Middle frontal gyrus (tissue), 1 donor: ENCODE results near the gene FAM229A.
"Not testable (repeated sequence)": the region's sequence is repeated elsewhere in the genome, so short reads cannot be mapped to it uniquely, and the experiment has no call there.

Experiments
- DNase-seq: peaks from one replicate; pipeline ENCODE4 v3.0.0-alpha.2; 2015; ENCODE audit warnings: low spot score; ENCODE audit errors: extremely low spot score

FAM229A gene

DNA sequence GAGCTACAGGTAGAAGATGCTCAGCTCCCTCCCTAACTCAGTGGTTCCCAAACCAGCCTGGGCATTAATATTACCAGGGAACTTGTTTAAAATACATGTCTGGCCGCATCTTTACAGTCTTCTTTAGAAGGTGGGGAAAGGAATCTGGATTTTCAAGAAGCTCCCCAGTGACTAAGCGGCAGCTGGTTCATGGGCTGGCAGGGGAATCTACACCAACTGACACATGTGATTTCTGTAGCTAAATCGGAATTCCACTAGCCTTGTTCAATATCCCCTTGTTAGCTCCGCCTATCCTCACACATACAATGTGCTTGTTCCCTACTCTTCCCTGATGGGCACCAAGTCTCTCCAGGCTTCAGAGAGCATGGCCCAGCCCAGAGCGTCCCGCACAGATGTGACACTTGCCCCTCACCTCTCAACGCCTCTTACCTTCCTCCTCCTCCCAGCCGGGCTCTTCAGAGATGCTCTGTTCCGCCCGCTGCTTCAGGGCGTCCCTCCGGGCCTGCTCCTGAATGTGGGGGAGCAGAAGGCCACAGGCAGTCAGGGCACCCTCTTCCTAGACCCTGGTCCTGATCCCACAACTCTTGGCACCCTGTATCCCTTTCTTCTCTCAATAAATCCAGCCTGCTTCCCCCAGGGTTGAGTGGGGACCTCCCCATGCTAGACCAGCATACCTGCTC lies 15.4 kb upstream of the FAM229A start:
- no peak for DNase-seq

DNA sequence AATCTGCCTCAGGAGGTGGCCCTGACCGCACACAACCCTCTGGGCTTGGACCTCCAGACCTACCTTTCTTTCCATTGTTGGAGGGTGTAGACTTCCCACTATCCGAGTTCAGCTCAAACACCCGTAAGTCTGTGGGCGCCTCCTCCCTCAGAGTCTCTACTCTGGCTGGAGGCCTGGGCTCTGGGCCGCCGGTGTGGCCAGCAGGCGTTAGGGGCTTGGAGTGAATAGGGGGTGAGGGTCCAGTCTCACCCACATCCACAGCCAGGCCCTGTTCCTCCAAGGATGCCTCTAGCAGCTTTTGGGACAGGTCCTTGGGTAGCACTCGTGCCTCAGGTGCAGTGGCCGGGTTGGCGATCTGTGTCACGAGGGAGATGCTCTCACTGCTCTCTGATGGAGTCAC lies 13.9 kb upstream of the FAM229A start:
- DNase-seq = no peak

DNA sequence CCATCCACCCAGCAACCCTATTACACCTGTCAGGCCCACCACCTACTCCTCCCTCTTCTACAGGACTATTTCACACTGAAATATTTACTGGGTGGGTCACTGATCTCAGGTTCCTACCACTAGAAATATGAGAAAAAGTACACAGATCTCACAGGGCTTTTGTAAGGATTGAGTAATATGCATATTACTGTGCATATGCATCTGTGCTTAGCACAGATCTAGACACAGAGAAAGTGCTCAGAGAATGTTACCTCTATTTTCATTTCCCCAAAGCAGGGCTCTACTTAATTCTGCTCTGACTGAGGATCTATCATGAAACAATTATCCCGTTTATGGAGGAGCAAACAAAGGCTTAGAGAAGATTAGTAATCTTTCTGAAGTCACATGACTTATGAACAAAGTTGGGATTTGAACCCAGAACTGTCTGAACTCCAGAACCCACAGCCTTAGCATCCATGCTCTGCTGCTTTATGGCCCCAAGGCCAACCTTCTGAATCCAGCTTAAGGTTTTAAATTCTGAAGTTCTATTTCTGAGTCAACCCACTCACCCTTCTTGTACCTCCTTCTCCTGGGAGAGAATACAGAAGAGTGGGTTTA lies 11.8 kb upstream of the FAM229A start:
- no peak for DNase-seq

DNA sequence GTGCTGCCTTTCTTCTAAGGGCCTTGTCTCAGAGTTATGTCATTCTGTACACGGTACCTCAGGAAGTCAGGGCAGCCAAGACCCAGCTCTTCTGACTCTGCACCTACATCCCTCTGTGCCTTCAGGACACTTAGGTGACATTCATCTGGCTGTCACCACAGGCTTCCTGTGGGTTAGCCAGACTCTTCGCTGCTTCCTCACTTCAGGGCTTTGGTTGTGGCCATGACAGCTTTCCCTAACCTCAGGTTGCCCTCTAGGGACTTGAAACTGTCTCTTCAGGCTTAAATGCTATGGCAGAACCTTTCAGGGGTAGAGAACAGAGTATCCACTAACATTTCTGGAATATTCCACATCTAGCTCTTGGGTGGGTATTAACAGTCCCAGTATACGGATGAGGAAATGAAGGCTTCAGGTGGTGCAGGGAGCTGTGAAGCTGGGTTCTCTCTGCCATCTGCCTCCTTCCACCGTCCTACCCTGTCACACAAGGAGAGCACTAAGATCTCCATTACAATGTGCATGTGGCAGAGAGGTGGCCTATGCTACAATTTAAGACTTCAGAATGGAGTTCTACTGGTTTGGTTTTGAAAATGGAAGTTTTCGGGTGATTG lies 10.0 kb upstream of the FAM229A start:
- DNase-seq = no peak

DNA sequence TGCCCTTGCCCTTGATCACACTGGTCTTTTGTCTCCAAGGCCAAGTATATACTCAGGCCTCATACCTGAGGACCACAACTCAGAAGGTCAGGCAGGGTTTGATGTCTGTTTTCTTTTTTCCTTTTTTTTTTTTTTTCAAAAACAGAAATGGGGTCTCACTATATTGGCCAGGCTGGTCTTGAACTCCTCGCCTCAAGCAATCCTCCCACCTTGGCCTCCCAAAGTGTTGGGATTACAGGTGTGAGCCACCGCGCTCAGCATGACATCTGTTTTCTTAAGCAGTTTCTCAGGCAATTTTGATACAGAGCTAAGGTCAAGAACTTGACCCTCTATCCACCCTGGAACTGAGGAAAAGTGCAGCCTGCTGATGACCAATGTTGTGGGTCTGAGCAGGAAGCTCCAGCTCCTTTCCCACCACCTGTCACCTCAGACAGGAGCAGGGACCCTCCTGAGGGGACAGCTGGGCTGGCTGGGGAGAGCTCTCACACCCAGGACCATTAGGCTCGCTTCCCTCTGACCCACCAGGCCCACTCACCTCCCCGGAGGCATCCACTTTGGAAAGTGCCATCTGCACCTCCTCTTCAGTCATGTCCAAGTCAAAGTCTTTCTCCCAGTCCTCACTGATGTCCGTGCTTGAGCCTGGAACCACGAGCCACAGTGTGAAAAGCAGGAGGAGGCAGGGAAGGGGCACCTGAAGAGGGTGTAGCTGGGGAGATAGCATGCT lies 5.8 kb upstream of the FAM229A start:
- no peak for DNase-seq

DNA sequence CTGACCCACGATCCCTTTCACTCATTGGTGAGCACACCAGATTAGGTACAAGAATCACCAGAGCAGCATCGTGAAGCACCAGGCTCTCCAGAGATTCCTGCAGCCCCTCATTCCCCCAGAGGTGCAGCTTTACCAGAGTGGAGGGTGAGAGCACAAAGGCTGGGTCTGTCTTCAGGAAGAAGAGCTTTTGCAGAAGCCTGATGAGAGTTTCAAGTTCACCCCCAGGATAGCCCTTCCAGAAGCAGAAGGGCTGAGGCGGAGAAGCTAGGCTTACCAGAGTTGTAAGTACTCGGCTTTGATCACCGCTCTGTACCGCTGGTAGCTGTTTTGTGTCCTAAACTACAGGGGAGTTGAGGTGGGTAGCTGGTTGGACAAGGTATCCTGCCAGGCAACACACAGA lies 3.2 kb upstream of the FAM229A start:
- DNase-seq = no peak

DNA sequence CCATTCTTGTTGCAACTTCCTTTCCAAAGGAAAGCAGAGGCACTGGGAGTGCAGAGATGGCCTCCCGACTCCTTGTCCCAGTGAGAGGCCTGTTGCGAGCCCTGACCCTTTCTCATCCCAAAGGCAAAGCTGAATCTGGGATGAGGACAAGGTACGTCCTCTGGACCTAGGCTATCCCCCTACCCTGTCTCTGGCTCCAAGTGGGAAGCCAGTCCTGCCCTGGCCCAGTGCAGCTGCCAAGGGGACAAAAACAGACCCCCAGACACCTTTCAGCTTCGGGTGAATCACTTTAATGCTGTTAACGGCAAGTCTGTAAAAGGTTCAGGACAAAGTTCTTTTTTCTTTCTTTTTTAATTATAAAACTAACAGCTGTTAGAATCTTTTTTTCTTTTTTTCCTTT lies 2.6 kb upstream of the FAM229A start:
- no peak for DNase-seq

DNA sequence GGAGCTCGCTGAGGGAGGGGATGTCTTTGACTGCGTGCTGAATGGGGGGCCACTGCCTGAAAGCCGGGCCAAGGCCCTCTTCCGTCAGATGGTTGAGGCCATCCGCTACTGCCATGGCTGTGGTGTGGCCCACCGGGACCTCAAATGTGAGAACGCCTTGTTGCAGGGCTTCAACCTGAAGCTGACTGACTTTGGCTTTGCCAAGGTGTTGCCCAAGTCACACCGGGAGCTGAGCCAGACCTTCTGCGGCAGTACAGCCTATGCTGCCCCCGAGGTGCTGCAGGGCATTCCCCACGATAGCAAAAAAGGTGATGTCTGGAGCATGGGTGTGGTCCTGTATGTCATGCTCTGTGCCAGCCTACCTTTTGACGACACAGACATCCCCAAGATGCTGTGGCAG lies 1.4 kb upstream of the FAM229A start:
- no peak for DNase-seq

DNA sequence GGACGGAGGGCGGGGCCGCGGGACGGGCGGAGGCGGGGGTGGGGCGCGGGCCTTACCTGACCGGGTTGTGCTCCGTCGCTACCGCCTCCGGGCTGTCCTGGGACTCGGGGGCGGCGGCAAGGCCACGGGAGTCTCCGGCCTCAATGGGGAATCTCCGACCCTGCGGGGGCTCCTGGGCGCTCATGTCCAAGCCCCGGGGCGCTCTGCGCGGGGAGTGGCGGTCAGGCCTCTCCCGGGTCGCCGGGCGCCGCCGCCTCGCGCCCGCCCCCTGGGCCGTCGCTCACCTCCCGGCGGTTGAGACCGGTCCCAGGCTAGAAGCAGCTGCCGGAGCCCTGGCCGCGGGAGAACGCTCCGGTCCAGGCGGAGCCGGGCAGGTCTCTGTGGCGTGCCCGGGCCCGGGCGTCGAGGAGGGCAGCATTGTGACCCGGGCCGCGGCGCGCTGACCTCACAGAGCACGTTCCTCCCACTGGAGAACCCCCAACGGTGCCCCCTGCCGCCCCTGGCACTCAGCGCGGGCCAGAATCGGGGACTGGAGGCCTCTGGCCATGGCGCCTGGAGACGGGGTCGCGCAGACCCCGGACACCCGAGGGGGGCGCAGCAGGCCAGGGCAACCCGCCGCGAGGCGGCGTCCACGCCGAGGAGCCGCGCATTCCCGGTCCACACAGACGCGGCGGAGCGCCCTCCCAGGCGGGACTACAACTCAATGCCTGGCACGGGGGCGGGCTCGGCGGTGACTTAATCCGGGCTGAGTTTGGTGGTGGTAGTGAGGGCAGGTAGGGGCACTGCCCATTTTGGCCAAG lies 411 bp downstream of the FAM229A start:
- peak; percentile 34 for DNase-seq

DNA sequence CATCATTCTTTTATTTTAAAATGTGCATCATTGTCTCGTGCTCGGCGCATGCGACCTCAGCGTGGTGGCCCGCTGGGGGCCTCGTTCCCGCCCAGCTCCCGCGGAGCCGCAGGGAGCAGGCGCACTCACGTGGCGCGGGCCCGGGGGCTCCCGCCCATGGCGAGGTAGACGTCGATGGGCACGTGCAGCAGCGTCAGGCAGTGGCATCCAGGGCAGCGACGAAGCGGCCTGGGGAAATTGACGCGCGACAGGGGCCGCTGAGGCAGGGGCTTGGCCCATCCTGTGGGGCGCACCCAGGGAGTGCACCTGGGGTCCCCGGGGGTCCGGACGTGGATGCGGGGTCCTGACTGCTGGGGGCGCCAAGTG lies 994 bp downstream of the FAM229A start:
- no peak for DNase-seq

DNA sequence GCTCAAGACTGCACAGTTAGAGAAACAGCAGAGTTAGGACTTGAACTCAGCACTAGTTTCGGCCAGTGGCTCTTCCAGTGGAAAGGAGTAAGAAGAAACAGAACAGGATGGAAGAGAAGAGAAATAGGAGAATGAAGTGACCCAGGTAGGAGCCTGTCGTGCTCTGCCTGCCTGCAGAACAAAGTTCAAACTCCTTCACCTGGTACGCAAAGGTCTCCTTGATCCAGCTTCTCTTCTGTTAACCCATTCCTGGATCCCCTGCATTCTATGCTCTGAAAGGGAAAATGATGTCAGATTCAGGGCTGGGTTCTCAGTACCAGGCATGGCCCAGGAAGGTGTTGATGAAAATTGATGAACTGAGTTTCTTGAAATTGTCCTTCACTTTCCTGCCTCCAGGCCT lies 3.9 kb downstream of the FAM229A start:
- DNase-seq = no peak

DNA sequence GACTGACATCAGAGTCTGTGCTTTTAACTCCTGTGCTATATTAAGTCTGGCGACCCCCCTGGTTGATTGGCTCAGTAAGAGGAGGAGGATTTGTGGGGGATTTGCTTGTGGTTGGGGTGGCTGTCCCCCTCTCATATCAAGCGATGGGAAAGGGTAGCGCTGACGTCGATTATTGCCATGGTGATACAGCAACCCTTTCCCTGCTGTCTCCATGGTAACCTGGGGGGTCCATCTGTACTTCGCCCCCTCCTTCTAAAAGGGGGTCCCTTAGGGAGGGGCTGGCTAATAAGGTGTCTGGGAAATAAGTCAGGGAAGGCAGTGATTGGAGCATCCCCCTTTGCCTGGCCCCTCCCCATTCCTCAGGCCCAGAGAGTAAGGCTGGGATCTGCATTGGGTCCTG lies 4.7 kb downstream of the FAM229A start:
- DNase-seq = no peak

DNA sequence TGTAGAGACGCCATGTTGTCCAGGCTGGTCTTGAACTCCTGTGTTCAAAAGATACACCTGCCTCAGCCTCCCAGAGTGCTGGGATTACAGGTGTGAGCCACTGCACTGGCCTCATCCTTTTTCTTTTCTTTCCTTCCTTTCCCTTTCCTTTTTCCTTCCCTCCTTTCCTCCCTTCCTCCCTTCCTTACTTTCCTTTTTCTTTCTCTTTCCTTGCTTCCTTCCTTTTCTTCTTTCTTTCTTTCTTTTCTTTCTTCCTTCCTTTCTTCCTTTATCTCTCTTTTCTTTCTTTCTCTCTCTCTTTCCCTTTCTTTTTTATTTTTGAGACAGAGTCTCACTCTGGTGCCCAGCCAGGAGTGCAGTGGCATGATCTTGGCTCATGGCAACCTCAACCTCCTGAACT lies 5.8 kb downstream of the FAM229A start:
- DNase-seq = no peak

DNA sequence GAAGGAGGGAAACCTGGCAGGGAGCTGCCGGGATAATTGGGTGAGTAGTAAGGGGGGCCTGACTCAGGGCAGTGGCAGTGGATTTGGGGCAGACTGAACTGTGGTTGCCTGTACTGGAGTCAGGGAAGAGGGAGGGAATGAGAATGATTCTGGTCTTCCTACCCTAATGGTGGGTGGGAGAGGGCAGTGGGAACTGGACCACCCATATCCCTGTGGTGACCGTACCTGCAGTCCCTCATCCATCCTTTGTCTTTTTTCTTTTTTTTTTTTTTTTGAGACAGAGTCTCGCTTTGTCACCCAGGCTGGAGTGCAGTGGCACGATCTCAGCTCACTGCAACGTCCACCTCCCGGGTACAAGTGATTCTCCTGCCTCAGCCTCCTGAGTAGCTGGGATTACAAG lies 6.5 kb downstream of the FAM229A start:
- DNase-seq = not testable (repeated sequence)

DNA sequence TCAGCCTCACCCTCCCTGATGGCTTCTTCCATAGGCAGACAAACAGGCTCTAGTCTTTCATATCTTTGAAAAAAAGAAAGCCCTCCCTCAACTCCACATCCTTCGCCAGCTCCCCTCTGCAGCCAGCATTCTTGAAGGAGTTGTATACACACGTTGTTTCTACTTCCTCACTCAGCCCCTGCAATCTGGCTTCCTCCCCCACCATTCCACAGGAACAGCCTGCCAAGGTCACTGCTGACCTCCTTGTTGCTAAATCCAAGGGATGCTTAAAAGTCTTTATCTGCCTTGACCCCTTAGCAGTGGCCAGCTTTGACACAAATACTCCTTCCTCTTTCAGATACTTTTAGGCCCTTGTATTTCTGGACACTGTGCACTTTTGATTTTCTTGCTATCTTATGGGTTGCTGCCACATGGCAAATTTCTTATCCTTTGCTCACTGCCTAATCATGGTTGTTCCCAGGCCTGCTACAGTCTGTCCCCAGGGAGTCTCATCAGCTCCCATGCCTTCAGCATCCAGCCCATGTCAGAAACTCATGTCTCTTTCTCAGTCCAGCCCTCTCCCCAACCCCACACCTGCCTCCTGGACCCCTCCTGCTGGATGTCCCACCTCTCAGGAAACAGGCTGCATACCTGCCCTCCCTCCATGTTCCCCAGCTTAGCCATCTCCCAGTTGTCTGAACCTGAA lies 8.3 kb downstream of the FAM229A start:
- no peak for DNase-seq

DNA sequence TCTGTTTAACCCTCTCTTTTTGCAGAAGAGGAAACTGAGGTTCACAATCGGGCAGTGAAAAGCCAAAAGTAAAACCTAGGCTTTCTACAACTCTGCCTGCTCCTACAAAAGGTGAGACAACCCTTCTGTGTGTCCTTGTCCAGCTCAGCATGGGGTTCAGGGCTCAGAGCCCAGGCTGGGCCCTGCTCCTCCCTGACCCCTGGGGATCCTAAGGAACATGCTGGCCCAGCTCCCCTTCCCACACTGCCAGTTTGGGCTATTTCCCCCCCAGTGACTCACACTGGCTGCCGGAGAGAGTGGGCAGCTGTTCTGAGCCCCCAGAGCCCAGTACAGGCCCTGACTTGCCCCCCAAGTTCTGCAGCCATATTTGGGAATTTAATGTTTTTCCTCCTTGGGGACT lies 8.9 kb downstream of the FAM229A start:
- DNase-seq = no peak

DNA sequence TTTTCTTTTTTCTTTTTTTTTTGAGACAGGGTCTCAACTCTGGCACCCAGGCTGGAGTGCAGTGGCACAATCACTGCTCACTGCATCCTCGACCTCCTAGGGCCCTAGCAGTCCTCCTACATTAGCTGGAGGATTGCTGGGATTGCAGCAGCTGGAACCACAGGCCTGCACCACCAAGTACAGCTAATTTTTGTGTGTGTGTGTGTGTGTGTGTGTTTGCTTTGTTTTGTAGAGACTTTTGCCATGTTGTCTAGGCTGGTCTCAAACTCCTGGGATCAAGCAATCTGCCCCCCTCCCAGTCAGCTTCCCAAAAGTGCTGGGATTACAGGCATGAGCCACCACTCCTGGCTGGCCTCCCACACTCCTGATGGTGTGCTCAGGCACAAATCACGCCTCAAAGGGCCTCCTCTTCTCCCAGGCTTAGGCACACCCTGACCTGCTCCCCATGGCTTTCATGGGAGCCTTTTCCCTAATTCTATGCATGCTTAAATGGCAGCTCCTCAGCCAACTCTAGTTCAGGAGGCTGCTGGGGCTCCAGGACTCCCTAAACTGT lies 9.4 kb downstream of the FAM229A start:
- no peak for DNase-seq

DNA sequence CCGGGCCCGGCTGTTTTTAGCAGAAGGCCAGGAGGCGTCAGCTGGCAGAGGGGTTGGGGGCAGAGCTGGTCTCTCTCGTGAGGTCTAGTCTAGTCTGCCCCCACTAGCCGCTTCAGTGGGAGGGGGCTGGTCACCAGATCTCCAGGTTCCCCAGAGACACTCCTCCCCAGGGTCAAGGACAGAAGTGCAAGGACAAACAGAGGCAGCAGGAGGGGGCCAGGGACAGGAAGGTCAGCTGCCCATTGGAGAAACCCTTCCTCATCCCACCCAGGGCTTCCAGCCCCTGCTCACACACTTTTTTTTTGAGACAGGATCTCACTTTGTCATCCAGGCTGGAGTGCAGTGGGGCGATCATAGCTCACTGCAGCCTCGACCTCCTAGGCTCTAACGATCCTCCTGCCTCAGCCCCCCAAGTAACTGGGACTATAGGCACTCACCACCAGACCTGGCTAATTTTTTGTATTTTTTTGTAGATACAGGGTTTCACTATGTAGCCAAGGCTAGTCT lies 10.0 kb downstream of the FAM229A start:
- DNase-seq = no peak

DNA sequence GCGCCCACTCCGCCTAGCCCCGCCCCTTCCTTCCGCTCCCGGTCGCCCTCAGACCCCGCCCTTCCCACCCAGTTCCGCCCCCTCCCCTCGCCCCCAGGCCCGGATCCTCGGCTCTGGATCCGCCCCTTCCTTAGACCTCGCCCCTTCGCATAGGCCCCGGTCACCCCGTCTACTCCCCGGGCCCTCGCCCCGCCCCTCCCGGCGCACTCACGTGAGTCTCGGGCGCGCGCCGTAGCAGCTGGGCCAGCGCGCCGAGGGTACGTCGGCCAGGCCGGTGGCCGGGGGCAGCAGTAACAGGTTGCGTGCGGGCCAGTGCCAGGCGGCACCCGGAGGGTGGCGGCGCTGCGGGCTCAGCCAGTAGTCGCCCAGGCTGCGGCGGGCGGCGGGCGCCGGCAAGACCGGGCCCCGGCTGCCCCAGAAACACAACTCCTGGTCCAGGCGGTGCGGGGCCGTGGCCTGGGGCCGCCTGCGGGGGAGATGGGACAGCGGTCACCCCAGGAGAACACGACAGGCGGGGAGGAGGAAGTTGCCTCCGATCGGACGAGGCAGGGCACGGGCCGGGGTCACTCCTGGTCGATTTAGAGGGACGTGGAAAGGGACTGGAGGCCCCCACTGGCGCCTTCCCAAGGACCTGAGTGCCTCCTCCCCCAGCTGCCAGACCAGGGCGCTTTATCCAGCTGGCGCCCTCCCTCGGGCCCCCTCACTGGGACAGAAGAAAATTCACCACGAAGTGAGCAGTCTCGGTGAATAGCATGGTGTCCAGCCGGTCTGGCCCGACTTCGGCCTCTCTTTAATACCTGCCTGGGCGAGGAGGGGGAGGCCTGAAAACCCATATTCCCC lies 10.7 kb downstream of the FAM229A start:
- peak; percentile 80 for DNase-seq
